HL-60 (cell line): ENCODE data around the gene ESR1.

Source experiments
- DNase-seq, 2 experiments: peaks; one replicate each; pipeline ENCODE4 v3.0.0-alpha.2; 2010 to 2020; ENCODE audit warnings: low read depth in 1 of 2, low spot score in 1 of 2
- H3K27ac ChIP-seq: fragments of 250-450 bp; sonication (Bioruptor Pico); replicated peaks from 2 replicates; pipeline ENCODE4 v1.5.1; 2020; ENCODE audit warnings: mild to moderate bottlenecking, moderate library complexity
- H3K27me3 ChIP-seq: fragments of 250-450 bp; sonication (Bioruptor Pico); 2 replicates; pipeline ENCODE4 v1.5.1; 2021; ENCODE audit warnings: mild to moderate bottlenecking, moderate library complexity; ENCODE audit not compliant: insufficient read depth, poor library complexity, severe bottlenecking
- H3K4me3 ChIP-seq: replicated peaks from 2 replicates; pipeline ENCODE4 v1.5.1; 2011; ENCODE audit warnings: mild to moderate bottlenecking, control low read depth, low read length; ENCODE audit not compliant: insufficient read depth
- CTCF ChIP-seq: IDR thresholded peaks from one replicate; pipeline ENCODE4 v1.5.1; 2011; ENCODE audit warnings: low read length, control low read depth, inconsistent platforms; ENCODE audit not compliant: insufficient read depth
- GABPA ChIP-seq: IDR thresholded peaks from 2 replicates; pipeline ENCODE4 v1.6.1; 2012; ENCODE audit warnings: low read depth
- POLR2AphosphoS5 ChIP-seq: IDR thresholded peaks from 2 replicates; pipeline ENCODE4 v1.6.1; 2012; ENCODE audit warnings: low read depth
- REST ChIP-seq: IDR thresholded peaks from 2 replicates; pipeline ENCODE4 v1.6.1; 2012; ENCODE audit warnings: low read depth; ENCODE audit not compliant: insufficient replicate concordance
- SPI1 ChIP-seq: IDR thresholded peaks from 2 replicates; pipeline ENCODE4 v1.6.1; 2012; ENCODE audit warnings: low read depth, mild to moderate bottlenecking, borderline replicate concordance

Gene ESR1

GRCh38 chr6:151837223-151837622, 29.7 kb downstream of the ESR1 start:
- DNase-seq, result no peak
- Histone ChIP-seq H3K4me3 (no peak overlapping the region), H3K27me3 (no peaks in the 10 kb centered on the region), H3K27ac (no peak overlapping the region)
- TF ChIP-seq SPI1 (no peak), POLR2AphosphoS5 (no peak), REST (no peak), CTCF (no peak), GABPA (no peak)

GRCh38 chr6:151842816-151843215, 35.3 kb downstream of the ESR1 start:
- Histone ChIP-seq H3K27me3 (no peaks in the 10 kb centered on the region), H3K27ac (no peak overlapping the region), H3K4me3 (no peak overlapping the region)
- no peak for DNase-seq
- TF ChIP-seq REST, result no peak
- no peak for TF ChIP-seq SPI1
- no peak for TF ChIP-seq POLR2AphosphoS5
- no peak for TF ChIP-seq GABPA
- TF ChIP-seq CTCF, result no peak

- no peak for DNase-seq
- H3K27me3 ChIP-seq, result no peaks in the 10 kb centered on the region
- H3K27ac ChIP-seq, result no peak overlapping the region
- peak; percentile 94 for TF ChIP-seq REST
- TF ChIP-seq POLR2AphosphoS5, result no peak
- no peak overlapping the region for H3K4me3 ChIP-seq
Measured at GRCh38 chr6:151847064-151847463, 39.6 kb downstream of the ESR1 start.

GRCh38 chr6:151850479-151851003, 43.1 kb downstream of the ESR1 start:
- H3K4me3 ChIP-seq, result no peak overlapping the region
- no peak overlapping the region for H3K27ac ChIP-seq
- TF ChIP-seq CTCF (no peak), REST (no peak), POLR2AphosphoS5 (no peak), SPI1 (no peak), GABPA (no peak)
- no peak for DNase-seq
- H3K27me3 ChIP-seq, result no peaks in the 10 kb centered on the region
